Measurements from ENCODE around the gene RHOJ. TPM values are rescaled to one million over a fixed set of nuclear protein-coding genes. Genes with fewer than 3 reads are reported as not detected.

Gene RHOJ
- total and polyA plus RNA-seq, 2 of the 8 experiments (the other 6 are each of a cell fraction or from before 2014, with no cell fraction given) = 0.11 TPM; not detected in 1

- no peak for TF ChIP-seq RXRA (IDR thresholded peaks at IDR 0.05; ENCODE audit: insufficient read depth, low read depth, low read length)
- no peak for TF ChIP-seq TAF7 (optimal IDR thresholded peaks at IDR 0.05; ENCODE audit: borderline replicate concordance, low read depth, low read length)
- no peak for TF ChIP-seq SIRT6 (IDR thresholded peaks at IDR 0.05; ENCODE audit: low read length)
- no peak for TF ChIP-seq KDM4A (IDR thresholded peaks at IDR 0.05; ENCODE audit: low read depth, low read length, severe bottlenecking)
Observed at GRCh38 chr14:63191211-63191610, 13.0 kb upstream of the RHOJ start (continued).

All from H1 (cell line).